Lower lobe of right lung (tissue), 2 donors: ENCODE results near the gene TOR1A. TPM values are rescaled to one million over a fixed set of nuclear protein-coding genes. Genes with fewer than 3 reads are reported as not detected.

Experiments
- ATAC-seq, 2 donors: fragments of 200-7000 bp; cut with Tn5 transposase; one replicate each; pipeline ENCODE4 v1.9.1; 2020 to 2022; ENCODE audit warnings: mild to moderate bottlenecking in 2 of 2, moderate library complexity in 2 of 2
- DNase-seq: peaks from one replicate; pipeline ENCODE4 v3.0.0-alpha.2; 2020
- H3K27ac ChIP-seq: fragments of 200-600 bp; one replicate; pipeline ENCODE4 v1.8.0; 2022
- H3K27me3 ChIP-seq: fragments of 200-600 bp; one replicate; pipeline ENCODE4 v1.8.0; 2022; ENCODE audit warnings: low read depth
- H3K36me3 ChIP-seq: fragments of 200-600 bp; one replicate; pipeline ENCODE4 v1.8.0; 2022; ENCODE audit warnings: mild to moderate bottlenecking
- H3K4me1 ChIP-seq: fragments of 200-600 bp; one replicate; pipeline ENCODE4 v1.8.0; 2022
- H3K4me3 ChIP-seq: fragments of 200-600 bp; one replicate; pipeline ENCODE4 v1.8.0; 2022; ENCODE audit warnings: mild to moderate bottlenecking
- H3K9me3 ChIP-seq: fragments of 200-600 bp; one replicate; pipeline ENCODE4 v1.8.0; 2022
- CTCF ChIP-seq: fragments of 200-600 bp; IDR thresholded peaks from one replicate; pipeline ENCODE4 v1.8.0; 2022; ENCODE audit warnings: antibody characterized with exemption, mild to moderate bottlenecking
- intact Hi-C: fragments of 100-400 bp; cut with DNase I; formaldehyde crosslinking; loops from one replicate; pipeline ENCODE4 v1.11.0; 2022
- total RNA-seq: library from RNA; stranded (reverse); fragmentation: NEBNext Ultra II Directional; extraction: Animal tissue kit (Norgen Biotek cat#: 25700); gene quantifications from one replicate; pipeline ENCODE4 v1.2.1, GENCODE V29; 2021
- donor health status: DM: no; HTN: yes; CAD: no; lungs with severe emphysema.

TOR1A gene
- total RNA-seq, 1 donor from 2014 or later = 34.6 TPM

GRCh38 chr9:129835128-129835859 lies 11.4 kb upstream of the TOR1A start, which contains the start of the genes C9orf78 and USP20:
Gene C9orf78 (minus strand): TSS chr9:129835275. CDS start chr9:129835221, 54 bp downstream.
Gene USP20 (plus strand): TSS chr9:129835458. CDS start chr9:129852556, 17,098 bp downstream.
- ATAC-seq (peak; percentile 100), DNase-seq (peak; percentile 97)
- Histone ChIP-seq H3K27ac (peak within 1 kb of the TSS; percentile 88), H3K9me3 (no peaks in the 10 kb centered on the region), H3K4me1 (peaks cover 36% of the 10 kb centered on the region), H3K27me3 (no peaks in the 10 kb centered on the region), H3K36me3 (peaks cover 32% of the 10 kb centered on the region), H3K4me3 (peak within 1 kb of the TSS; percentile 76)
- intact Hi-C loops = no loop called here
- TF ChIP-seq CTCF = no peak

DNA sequence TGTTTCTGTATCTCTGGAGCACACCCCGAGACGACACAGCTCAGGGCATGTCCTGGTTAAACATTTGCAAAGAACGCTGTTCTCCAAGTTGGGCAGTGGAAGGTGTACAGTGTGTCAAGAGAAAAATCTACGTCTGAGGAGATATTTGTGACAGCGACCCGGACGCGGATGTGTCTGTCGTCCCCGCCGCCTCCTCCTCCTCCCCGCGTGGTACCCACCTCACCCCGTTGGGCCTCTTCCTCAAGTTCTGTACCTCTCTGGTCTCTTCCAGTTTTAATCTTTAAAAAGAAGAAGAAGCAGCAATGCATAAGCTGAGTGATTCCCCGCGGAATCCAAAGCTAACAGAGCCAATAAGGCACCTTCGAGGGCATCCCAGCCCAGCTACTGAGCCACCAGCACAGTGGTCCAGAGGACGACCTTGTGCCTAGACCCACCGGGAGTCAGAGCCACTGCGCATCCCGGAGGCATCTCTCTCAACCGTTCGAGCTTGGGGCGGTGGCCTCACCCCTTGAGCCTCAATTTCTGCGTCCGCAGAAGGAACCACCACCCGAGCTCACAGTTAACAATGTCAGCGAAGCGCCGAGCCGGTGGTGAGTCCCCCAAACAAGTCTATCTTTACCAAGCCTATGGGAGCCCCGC lies 10.7 kb upstream of the TOR1A start:
- Histone ChIP-seq H3K9me3 (no peaks in the 10 kb centered on the region), H3K4me1 (peaks cover 36% of the 10 kb centered on the region), H3K4me3 (peak overlapping the region; percentile 76), H3K27ac (peak overlapping the region; percentile 88), H3K27me3 (no peaks in the 10 kb centered on the region), H3K36me3 (peaks cover 38% of the 10 kb centered on the region)
- DNase-seq (no peak), ATAC-seq (peak; percentile 9 to 36)
- intact Hi-C loops = no loop called here
- no peak for TF ChIP-seq CTCF

GRCh38 chr9:129832982-129833381 lies 9.0 kb upstream of the TOR1A start:
- DNase-seq (no peak), ATAC-seq (no peak)
- Histone ChIP-seq H3K36me3 (peaks cover 55% of the 10 kb centered on the region), H3K4me1 (peaks cover 28% of the 10 kb centered on the region), H3K27ac (no peak overlapping the region), H3K9me3 (no peaks in the 10 kb centered on the region), H3K4me3 (no peak overlapping the region), H3K27me3 (no peaks in the 10 kb centered on the region)
- no peak for TF ChIP-seq CTCF
- intact Hi-C loops = no loop called here

DNA sequence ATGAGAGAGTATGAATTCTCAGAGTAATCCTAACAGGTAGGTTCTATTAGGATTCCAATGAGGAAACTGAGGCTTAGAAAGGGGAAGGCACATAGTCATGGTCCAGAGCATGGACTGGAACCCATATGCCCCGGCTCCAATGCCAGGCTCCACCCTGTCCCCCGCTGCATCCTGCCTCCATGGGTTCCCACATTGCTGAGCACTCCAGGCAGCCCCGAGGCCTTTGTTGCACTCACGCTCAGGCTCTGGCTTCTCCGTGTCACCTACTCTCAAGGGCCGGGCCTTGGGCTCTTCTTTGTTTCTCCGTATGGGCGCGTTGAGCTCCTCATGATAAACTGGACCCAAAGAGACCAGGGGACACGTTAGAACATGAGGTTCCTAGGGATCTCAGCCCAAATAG lies 5.0 kb upstream of the TOR1A start:
- H3K9me3 ChIP-seq = no peaks in the 10 kb centered on the region
- H3K27me3 ChIP-seq = no peaks in the 10 kb centered on the region
- no peak overlapping the region for H3K4me3 ChIP-seq
- no peak overlapping the region for H3K27ac ChIP-seq
- intact Hi-C loops = no loop called here
- peaks cover 69% of the 10 kb centered on the region for H3K36me3 ChIP-seq
- DNase-seq (no peak), ATAC-seq (no peak)
- no peak for TF ChIP-seq CTCF
- peaks cover 6% of the 10 kb centered on the region for H3K4me1 ChIP-seq

GRCh38 chr9:129828051-129828450 lies 4.1 kb upstream of the TOR1A start:
- Histone ChIP-seq H3K9me3 (no peaks in the 10 kb centered on the region), H3K27ac (no peak overlapping the region), H3K4me1 (peaks cover 1% of the 10 kb centered on the region), H3K27me3 (no peaks in the 10 kb centered on the region), H3K36me3 (peaks cover 65% of the 10 kb centered on the region), H3K4me3 (no peak overlapping the region)
- TF ChIP-seq CTCF = no peak
- intact Hi-C loops = no loop called here
- DNase-seq (no peak), ATAC-seq (no peak)
